Osteoblast (primary cell): Measurements from ENCODE around the gene GGT1. TPM values are rescaled to one million over a fixed set of nuclear protein-coding genes. Genes with fewer than 3 reads are reported as not detected.

Experiments used
- DNase-seq: peaks from one replicate; pipeline ENCODE4 v3.0.0; 2011; ENCODE audit warnings: low spot score, mixed read lengths; ENCODE audit not compliant: insufficient read length; ENCODE audit errors: missing footprints
- H2AFZ ChIP-seq: 2 replicates; pipeline ENCODE4 v1.6.0; 2011; ENCODE audit warnings: mild to moderate bottlenecking, low read length
- H3K27ac ChIP-seq: 2 replicates; pipeline ENCODE4 v1.5.1; 2011; ENCODE audit warnings: mild to moderate bottlenecking, low read depth, low read length, moderate library complexity
- H3K27me3 ChIP-seq: 2 replicates; pipeline ENCODE4 v1.6.0; 2012; ENCODE audit warnings: mild to moderate bottlenecking, control low read depth, inconsistent platforms, low read length, moderate library complexity; ENCODE audit not compliant: insufficient read depth
- H3K36me3 ChIP-seq: 2 replicates; pipeline ENCODE4 v1.5.1; 2011; ENCODE audit warnings: mild to moderate bottlenecking, low read length, control low read depth, moderate library complexity; ENCODE audit not compliant: insufficient read depth
- H3K4me1 ChIP-seq: 2 replicates; pipeline ENCODE4 v1.5.1; 2011; ENCODE audit warnings: mild to moderate bottlenecking, low read length, control low read depth, moderate library complexity; ENCODE audit not compliant: insufficient read depth
- H3K4me2 ChIP-seq: 2 replicates; pipeline ENCODE4 v1.6.0; 2011; ENCODE audit warnings: mild to moderate bottlenecking, low read length; ENCODE audit not compliant: insufficient read depth
- H3K4me3 ChIP-seq: fragments of 200-600 bp; sonication (generic); 3 replicates; pipeline ENCODE4 v1.5.1; 2012; ENCODE audit warnings: mild to moderate bottlenecking, low read length, inconsistent platforms; ENCODE audit not compliant: insufficient read depth
- H3K79me2 ChIP-seq: 2 replicates; pipeline ENCODE4 v1.6.0; 2012; ENCODE audit warnings: mild to moderate bottlenecking, low read length, control low read depth, inconsistent platforms; ENCODE audit not compliant: insufficient read depth
- H3K9me3 ChIP-seq: 2 replicates; pipeline ENCODE4 v1.5.1; 2011; ENCODE audit warnings: low read depth, low read length, control low read depth
- H4K20me1 ChIP-seq: 2 replicates; pipeline ENCODE4 v1.6.0; 2012; ENCODE audit warnings: mild to moderate bottlenecking, low read length, control low read depth; ENCODE audit not compliant: insufficient read depth
- total RNA-seq: library from RNA; depleted of rRNA; stranded (reverse); fragments of >200 nt; gene quantifications from 2 replicates; pipeline ENCODE4 v1.2.3, GENCODE V29; 2012
- TF ChIP-seq, protein P1 (sequence below): IDR thresholded peaks from 2 replicates; pipeline ENCODE4 v1.5.1; 2011; ENCODE audit warnings: mild to moderate bottlenecking, low read depth, low read length, moderate library complexity; ENCODE audit errors: extremely low read depth

The GGT1 gene
- total RNA-seq, 1 donor: 0.36 TPM

DNA sequence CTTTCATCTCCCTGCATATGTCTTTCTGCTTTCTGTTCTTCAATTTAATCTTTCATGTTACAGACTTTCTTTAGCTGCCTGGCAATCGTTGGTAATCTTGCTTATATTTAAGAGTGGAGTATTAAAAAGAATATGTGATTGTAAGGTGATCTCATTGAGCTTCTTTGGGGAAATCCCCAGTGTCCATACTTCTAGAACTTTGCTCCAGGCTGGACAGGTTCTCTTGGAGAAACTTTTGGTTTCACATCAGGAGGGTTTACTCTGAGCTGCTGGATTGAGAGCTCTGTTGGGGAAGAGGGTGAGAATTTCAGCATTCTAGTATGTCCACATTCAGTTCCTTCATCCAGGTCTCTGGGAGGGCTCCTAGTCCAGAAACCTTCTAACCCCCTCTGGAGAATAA lies 26.2 kb upstream of the GGT1 start:
- no peak overlapping the region for H3K4me2 ChIP-seq
- peaks cover 8% of the 10 kb centered on the region for H3K4me1 ChIP-seq
- H4K20me1 ChIP-seq: no peaks in the 10 kb centered on the region
- peaks cover 34% of the 10 kb centered on the region for H3K36me3 ChIP-seq
- no peak for DNase-seq
- TF ChIP-seq, protein P1, sequence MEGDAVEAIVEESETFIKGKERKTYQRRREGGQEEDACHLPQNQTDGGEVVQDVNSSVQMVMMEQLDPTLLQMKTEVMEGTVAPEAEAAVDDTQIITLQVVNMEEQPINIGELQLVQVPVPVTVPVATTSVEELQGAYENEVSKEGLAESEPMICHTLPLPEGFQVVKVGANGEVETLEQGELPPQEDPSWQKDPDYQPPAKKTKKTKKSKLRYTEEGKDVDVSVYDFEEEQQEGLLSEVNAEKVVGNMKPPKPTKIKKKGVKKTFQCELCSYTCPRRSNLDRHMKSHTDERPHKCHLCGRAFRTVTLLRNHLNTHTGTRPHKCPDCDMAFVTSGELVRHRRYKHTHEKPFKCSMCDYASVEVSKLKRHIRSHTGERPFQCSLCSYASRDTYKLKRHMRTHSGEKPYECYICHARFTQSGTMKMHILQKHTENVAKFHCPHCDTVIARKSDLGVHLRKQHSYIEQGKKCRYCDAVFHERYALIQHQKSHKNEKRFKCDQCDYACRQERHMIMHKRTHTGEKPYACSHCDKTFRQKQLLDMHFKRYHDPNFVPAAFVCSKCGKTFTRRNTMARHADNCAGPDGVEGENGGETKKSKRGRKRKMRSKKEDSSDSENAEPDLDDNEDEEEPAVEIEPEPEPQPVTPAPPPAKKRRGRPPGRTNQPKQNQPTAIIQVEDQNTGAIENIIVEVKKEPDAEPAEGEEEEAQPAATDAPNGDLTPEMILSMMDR: no peak
- no peak overlapping the region for H3K4me3 ChIP-seq
- H3K27me3 ChIP-seq: no peaks in the 10 kb centered on the region
- H3K79me2 ChIP-seq: no peaks in the 10 kb centered on the region
- H3K9me3 ChIP-seq: no peaks in the 10 kb centered on the region
- H2AFZ ChIP-seq: no peak overlapping the region
- no peak overlapping the region for H3K27ac ChIP-seq

DNA sequence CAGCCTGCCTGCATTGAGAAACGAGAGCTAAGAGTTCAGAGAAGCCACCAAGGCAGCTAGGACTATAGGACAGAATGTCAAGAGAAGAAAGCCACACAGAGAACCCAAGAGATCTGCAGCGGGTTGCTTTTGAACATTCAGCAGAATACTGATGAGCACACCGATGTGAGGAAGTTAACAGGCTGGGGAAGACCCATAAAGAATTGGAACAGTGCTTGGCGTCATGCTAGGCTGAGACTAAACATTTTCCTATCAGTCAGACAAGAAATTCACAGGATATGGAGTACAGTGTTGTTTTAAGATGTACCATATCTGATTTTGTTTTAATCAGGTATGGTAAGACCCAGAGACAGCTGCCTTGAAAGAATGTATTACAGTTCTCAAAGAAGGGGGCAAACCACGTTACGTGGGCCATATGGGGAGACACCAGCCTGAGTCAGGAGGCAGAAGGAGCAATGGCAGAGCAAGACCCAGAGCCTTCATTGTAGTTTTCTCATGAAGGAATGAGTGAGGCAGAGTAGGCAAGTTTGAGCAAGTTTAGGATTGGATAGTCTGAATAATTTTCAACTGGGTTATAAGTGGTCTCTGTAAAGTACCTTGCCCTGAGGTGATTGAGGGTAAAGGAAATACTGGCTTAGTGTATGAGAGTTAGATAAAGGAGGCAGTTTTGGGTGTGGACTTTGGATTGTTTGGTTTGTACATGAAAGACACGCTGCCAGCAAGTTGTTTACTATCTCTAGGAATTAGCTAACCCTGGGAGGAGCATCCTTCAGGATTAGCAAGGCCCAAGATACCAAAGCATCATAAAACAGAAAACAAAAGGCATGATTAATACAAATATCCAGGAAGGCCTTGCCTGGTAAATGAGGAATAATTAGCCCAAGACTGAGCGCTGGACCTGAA lies 24.4 kb upstream of the GGT1 start:
- Histone ChIP-seq H4K20me1 (no peaks in the 10 kb centered on the region), H2AFZ (no peak overlapping the region), H3K4me2 (no peak overlapping the region), H3K36me3 (peaks cover 16% of the 10 kb centered on the region), H3K4me1 (peaks cover 13% of the 10 kb centered on the region), H3K9me3 (no peaks in the 10 kb centered on the region), H3K79me2 (no peaks in the 10 kb centered on the region), H3K27me3 (no peaks in the 10 kb centered on the region), H3K4me3 (no peak overlapping the region), H3K27ac (no peak overlapping the region)
- DNase-seq: no peak
- TF ChIP-seq, protein P1: no peak

DNA sequence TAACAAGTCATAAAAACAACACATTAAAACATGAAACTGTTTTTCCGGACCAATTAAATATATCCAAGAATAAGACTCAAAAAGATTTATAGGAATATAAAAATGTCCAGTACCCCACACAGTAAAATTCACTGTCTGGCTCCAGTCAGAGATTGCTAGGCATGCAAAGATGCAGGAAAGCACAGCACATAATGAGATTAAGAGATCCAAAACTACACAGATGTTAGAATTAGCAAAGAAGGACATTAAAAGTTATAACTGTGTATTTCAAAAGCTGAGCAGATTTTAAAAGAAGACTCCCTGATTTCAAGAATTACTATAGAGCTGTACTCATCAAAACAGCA lies 23.8 kb upstream of the GGT1 start:
- Histone ChIP-seq H3K4me3 (no peak overlapping the region), H3K9me3 (no peaks in the 10 kb centered on the region), H3K79me2 (no peaks in the 10 kb centered on the region), H3K4me2 (no peak overlapping the region), H3K4me1 (peaks cover 15% of the 10 kb centered on the region), H2AFZ (no peak overlapping the region), H3K36me3 (peaks cover 11% of the 10 kb centered on the region), H3K27ac (no peak overlapping the region), H3K27me3 (no peaks in the 10 kb centered on the region), H4K20me1 (no peaks in the 10 kb centered on the region)
- DNase-seq: no peak
- TF ChIP-seq, protein P1: no peak

DNA sequence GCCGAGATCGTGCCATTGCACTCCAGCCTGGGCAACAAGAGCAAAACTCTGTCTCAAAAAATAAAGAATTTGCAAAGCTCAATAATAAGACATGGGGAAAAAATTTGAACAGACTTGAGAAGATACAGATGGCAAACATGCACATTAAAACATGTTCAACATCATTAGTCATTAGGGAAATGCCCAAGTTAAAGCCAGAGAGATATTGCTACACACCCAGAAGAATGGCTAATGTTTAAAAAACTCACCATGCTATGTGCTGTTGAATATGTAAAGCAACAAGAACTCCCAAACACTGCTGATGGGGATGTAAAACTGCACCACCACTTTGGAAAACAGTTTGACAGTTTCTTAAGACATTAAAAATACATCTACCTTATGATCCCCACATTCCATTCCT lies 22.7 kb upstream of the GGT1 start:
- DNase-seq: peak; percentile 87
- no peak overlapping the region for H2AFZ ChIP-seq
- no peaks in the 10 kb centered on the region for H3K27me3 ChIP-seq
- H4K20me1 ChIP-seq: no peaks in the 10 kb centered on the region
- H3K4me2 ChIP-seq: no peak overlapping the region
- no peaks in the 10 kb centered on the region for H3K9me3 ChIP-seq
- TF ChIP-seq, protein P1: no peak
- no peak overlapping the region for H3K4me3 ChIP-seq
- H3K4me1 ChIP-seq: peaks cover 15% of the 10 kb centered on the region
- H3K36me3 ChIP-seq: peaks cover 8% of the 10 kb centered on the region
- no peak overlapping the region for H3K27ac ChIP-seq
- H3K79me2 ChIP-seq: no peaks in the 10 kb centered on the region
